Measurements from ENCODE around the gene CRY1.

GRCh38 chr12:107014055-107014454, 79.3 kb downstream of the CRY1 start:
- TF ChIP-seq CTCF (IDR thresholded peaks at IDR 0.05; ENCODE audit: low read depth, low read length), result no peak
- no peak for TF ChIP-seq POLR2A (IDR thresholded peaks at IDR 0.05; ENCODE audit: extremely low read depth, insufficient read length)
- no peak for TF ChIP-seq MAX (IDR thresholded peaks at IDR 0.05; ENCODE audit: low read depth, low read length)

All from NB4 (cell line).